ENCODE data around the gene CEP20. TPM values are rescaled to one million over a fixed set of nuclear protein-coding genes. Genes with fewer than 3 reads are reported as not detected.

CEP20 gene
- total RNA-seq (2022; extraction: Qiagen RNA extraction; ENCODE audit: low read depth) = 44.2 to 52.9 TPM (median 44.6 TPM) in 5 replicates

GRCh38 chr16:15888072-15888976, at the start of gene CEP20:
TSS of gene CEP20 (minus strand) at chr16:15888603. CDS start at chr16:15888585, 18 bp downstream.

GRCh38 chr16:15856901-15857698, 31.3 kb downstream of the CEP20 start, which contains the start of gene MYH11:
TSS of gene MYH11 (minus strand) at chr16:15857028. CDS start at chr16:15838252, 18,776 bp downstream.

Other genes starting within 250 kb of the CEP20 start
- 8.8 to 14.9 TPM (median 13.2 TPM) in 5 replicates for gene MARF1, start 245.4 kb downstream of the CEP20 start, total RNA-seq (2022; extraction: Qiagen RNA extraction; ENCODE audit: low read depth)
- 37.4 to 48.1 TPM (median 44.5 TPM) in 5 replicates for gene NDE1, start 238.4 kb downstream of the CEP20 start, total RNA-seq (2022; extraction: Qiagen RNA extraction; ENCODE audit: low read depth)
- gene MYH11, start 31.6 kb downstream of the CEP20 start, total RNA-seq (2022; extraction: Qiagen RNA extraction; ENCODE audit: low read depth) = 0.02 to 0.22 TPM (median 0.03 TPM) in 4 of 5 replicates, not detected in the other
- gene ABCC1, start 61.0 kb upstream of the CEP20 start, total RNA-seq (2022; extraction: Qiagen RNA extraction; ENCODE audit: low read depth) = 110 to 129 TPM (median 118 TPM) in 5 replicates

Data from A549 treated with DMSO at 1 μM for 4 hours (cell line).